Measurements from ENCODE around the gene MYT1. TPM values are rescaled to one million over a fixed set of nuclear protein-coding genes. Genes with fewer than 3 reads are reported as not detected.

MYT1 gene
- total and polyA plus RNA-seq, 3 donors from 2014 or later, result 1.7 to 22.2 (median 2.9) TPM

GRCh38 chr20:64220891-64221527 lies 56.8 kb downstream of the MYT1 start:
- intact Hi-C loops (cut with DNase I; ENCODE audit: low total_unique reads), result no loop called here
- Histone ChIP-seq H3K4me3 (no peak overlapping the region), H3K36me3 (ENCODE audit: low read depth, missing control alignments) (no peaks in the 10 kb centered on the region), H3K27me3 (no peaks in the 10 kb centered on the region), H3K9me3 (no peaks in the 10 kb centered on the region), H3K4me1 (peaks cover 34% of the 10 kb centered on the region), H3K27ac (no peak overlapping the region)
- no peak for DNase-seq
- WGBS, 2 donors, result 76 to 82% methylated on average over 11 to 17 of the region's 17 CpGs
- TF ChIP-seq POLR2A (IDR thresholded peaks at IDR 0.05) (no peak), CTCF (IDR thresholded peaks at IDR 0.05) (no peak)

- Histone ChIP-seq H3K4me1 (peaks cover 29% of the 10 kb centered on the region), H3K4me3 (no peak overlapping the region), H3K27me3 (no peaks in the 10 kb centered on the region), H3K9me3 (no peaks in the 10 kb centered on the region), H3K36me3 (ENCODE audit: low read depth, missing control alignments) (no peaks in the 10 kb centered on the region), H3K27ac (no peak overlapping the region)
- 58 to 72% methylated on average over 2 to 5 of the region's 5 CpGs for WGBS, 2 donors
- no peak for TF ChIP-seq CTCF (IDR thresholded peaks at IDR 0.05)
- TF ChIP-seq POLR2A (IDR thresholded peaks at IDR 0.05), result no peak
- DNase-seq, result no peak
- intact Hi-C loops (cut with DNase I; ENCODE audit: low total_unique reads), result no loop called here
Observed at GRCh38 chr20:64222291-64222735, 58.1 kb downstream of the MYT1 start.

DNA sequence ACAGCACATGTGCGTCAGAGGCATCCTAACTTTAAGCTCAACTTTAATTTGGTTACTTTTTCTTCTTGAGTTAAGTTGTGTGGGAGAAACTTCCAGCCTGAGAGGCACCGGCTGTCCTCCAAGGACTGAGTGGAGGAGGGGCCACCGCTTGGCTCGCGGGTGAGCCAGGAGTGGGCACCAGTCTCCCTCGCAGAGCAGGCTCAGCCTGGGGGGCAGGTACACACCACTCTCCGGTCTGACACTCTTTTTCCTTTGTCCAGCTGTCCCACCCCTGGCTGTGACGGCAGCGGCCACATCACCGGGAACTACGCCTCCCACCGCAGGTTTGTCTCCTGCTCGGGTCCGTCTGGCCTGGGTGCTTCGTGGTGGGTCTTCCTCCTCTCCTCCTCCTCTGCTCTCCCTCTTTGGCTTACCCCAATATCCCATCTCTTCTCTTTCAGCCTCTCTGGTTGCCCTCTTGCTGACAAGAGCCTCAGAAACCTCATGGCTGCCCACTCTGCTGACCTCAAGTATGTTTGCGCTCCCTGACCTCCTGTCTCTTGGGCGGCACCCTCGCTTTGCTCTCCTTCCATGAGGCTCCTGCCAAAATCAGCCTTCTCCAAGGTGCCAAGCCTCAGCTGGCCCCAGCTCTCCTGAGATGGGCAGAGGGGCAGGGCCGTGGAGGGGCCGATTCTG lies 58.7 kb downstream of the MYT1 start:
- Histone ChIP-seq H3K27ac (no peak overlapping the region), H3K36me3 (ENCODE audit: low read depth, missing control alignments) (no peaks in the 10 kb centered on the region), H3K4me1 (peaks cover 27% of the 10 kb centered on the region), H3K9me3 (no peaks in the 10 kb centered on the region), H3K27me3 (no peaks in the 10 kb centered on the region), H3K4me3 (no peak overlapping the region)
- intact Hi-C loops (cut with DNase I; ENCODE audit: low total_unique reads), result no loop called here
- TF ChIP-seq CTCF (IDR thresholded peaks at IDR 0.05), result no peak
- TF ChIP-seq POLR2A (IDR thresholded peaks at IDR 0.05), result no peak
- WGBS, 2 donors, result 65 to 66% methylated on average over 20 of the region's 20 CpGs
- peak; percentile 77 for DNase-seq

GRCh38 chr20:64223526-64224067 lies 59.3 kb downstream of the MYT1 start:
- H3K4me1 ChIP-seq, result peaks cover 25% of the 10 kb centered on the region
- intact Hi-C loops (cut with DNase I; ENCODE audit: low total_unique reads), result no loop called here
- DNase-seq, result peak; percentile 76
- H3K36me3 ChIP-seq (ENCODE audit: low read depth, missing control alignments), result no peaks in the 10 kb centered on the region
- WGBS, 2 donors, result 58 to 68% methylated on average over 12 to 13 of the region's 13 CpGs
- H3K27me3 ChIP-seq, result no peaks in the 10 kb centered on the region
- H3K4me3 ChIP-seq, result no peak overlapping the region
- TF ChIP-seq CTCF (IDR thresholded peaks at IDR 0.05) (no peak), POLR2A (IDR thresholded peaks at IDR 0.05) (no peak)
- no peak overlapping the region for H3K27ac ChIP-seq
- no peaks in the 10 kb centered on the region for H3K9me3 ChIP-seq
